HEK293 (cell line): Measurements from ENCODE around the gene LRBA.

ENCODE experiments used
- BCL11A ChIP-seq: fragments of 450-650 bp; formaldehyde crosslinking; IDR thresholded peaks from 2 replicates; pipeline ENCODE4 v1.5.1; 2016; ENCODE audit warnings: low read depth, missing biosample characterization, missing genetic modification characterization
- PRDM1 ChIP-seq: fragments of 450-650 bp; formaldehyde crosslinking; IDR thresholded peaks from 2 replicates; pipeline ENCODE4; 2016; ENCODE audit warnings: missing biosample characterization, missing genetic modification characterization
- ZBTB1 ChIP-seq: fragments of 450-650 bp; formaldehyde crosslinking; IDR thresholded peaks from 2 replicates; pipeline ENCODE4 v1.5.1; 2016; ENCODE audit warnings: missing biosample characterization, missing genetic modification characterization
- ZNF292 ChIP-seq: fragments of 450-650 bp; formaldehyde crosslinking; IDR thresholded peaks from 2 replicates; pipeline ENCODE4 v1.5.1; 2016; ENCODE audit warnings: low read depth, missing biosample characterization, missing genetic modification characterization, borderline replicate concordance
- ZNF621 ChIP-seq: fragments of 450-650 bp; formaldehyde crosslinking; IDR thresholded peaks from 2 replicates; pipeline ENCODE4 v1.5.1; 2017; ENCODE audit warnings: missing biosample characterization, missing genetic modification characterization
- ZNF747 ChIP-seq: fragments of 450-650 bp; formaldehyde crosslinking; IDR thresholded peaks from 2 replicates; pipeline ENCODE4 v1.5.1; 2016; ENCODE audit warnings: missing biosample characterization, missing genetic modification characterization
- ZNF830 ChIP-seq: fragments of 450-650 bp; IDR thresholded peaks from 2 replicates; pipeline ENCODE4 v1.5.0; 2018; ENCODE audit warnings: missing biosample characterization, missing genetic modification characterization, low read depth, mild to moderate bottlenecking, moderate library complexity
- TF ChIP-seq, protein P1 (sequence below): fragments of 450-650 bp; formaldehyde crosslinking; IDR thresholded peaks from 2 replicates; pipeline ENCODE4 v1.5.1; 2017; ENCODE audit warnings: missing biosample characterization, missing genetic modification characterization
- TF ChIP-seq, protein P2 (sequence below): fragments of 450-650 bp; formaldehyde crosslinking; IDR thresholded peaks from 2 replicates; pipeline ENCODE4 v1.5.1; 2016; ENCODE audit warnings: missing biosample characterization, missing genetic modification characterization

DNA sequence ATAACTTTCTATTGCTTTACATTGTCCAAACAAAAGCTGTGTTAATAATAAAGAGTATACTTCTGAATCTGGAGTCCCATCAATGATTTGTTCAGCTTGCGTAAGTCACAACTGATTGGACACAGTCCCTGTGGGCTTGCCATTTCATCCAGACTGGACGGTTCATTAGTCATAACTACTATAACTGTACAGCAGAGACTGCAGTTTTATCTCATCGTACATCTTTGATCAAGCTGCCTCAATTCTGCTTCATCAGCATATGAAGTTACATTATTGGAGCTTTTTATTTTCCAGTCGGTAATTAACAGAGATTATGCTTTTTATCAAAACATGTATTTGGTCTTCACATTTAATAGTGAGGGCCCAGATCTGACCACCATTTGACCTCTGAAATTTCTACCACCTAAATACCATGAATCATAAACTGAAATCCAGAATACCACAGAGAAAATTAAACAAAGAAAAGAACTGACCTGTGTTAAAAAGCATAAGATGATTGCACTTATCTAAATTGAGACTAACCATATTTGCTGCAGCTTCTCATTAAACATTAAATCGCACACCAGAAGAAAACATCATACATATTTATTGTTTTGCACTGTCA lies 445.6 kb downstream of the LRBA start:
- TF ChIP-seq, protein P1, sequence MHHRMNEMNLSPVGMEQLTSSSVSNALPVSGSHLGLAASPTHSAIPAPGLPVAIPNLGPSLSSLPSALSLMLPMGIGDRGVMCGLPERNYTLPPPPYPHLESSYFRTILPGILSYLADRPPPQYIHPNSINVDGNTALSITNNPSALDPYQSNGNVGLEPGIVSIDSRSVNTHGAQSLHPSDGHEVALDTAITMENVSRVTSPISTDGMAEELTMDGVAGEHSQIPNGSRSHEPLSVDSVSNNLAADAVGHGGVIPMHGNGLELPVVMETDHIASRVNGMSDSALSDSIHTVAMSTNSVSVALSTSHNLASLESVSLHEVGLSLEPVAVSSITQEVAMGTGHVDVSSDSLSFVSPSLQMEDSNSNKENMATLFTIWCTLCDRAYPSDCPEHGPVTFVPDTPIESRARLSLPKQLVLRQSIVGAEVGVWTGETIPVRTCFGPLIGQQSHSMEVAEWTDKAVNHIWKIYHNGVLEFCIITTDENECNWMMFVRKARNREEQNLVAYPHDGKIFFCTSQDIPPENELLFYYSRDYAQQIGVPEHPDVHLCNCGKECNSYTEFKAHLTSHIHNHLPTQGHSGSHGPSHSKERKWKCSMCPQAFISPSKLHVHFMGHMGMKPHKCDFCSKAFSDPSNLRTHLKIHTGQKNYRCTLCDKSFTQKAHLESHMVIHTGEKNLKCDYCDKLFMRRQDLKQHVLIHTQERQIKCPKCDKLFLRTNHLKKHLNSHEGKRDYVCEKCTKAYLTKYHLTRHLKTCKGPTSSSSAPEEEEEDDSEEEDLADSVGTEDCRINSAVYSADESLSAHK (tag by site-specific recombination) = no peak
- TF ChIP-seq BCL11A (no peak), ZNF747 (tag by site-specific recombination) (no peak), ZBTB1 (tag by site-specific recombination) (no peak), PRDM1 (no peak), ZNF621 (tag by site-specific recombination) (no peak), ZNF292 (no peak), ZNF830 (no peak)
- TF ChIP-seq, protein P2, sequence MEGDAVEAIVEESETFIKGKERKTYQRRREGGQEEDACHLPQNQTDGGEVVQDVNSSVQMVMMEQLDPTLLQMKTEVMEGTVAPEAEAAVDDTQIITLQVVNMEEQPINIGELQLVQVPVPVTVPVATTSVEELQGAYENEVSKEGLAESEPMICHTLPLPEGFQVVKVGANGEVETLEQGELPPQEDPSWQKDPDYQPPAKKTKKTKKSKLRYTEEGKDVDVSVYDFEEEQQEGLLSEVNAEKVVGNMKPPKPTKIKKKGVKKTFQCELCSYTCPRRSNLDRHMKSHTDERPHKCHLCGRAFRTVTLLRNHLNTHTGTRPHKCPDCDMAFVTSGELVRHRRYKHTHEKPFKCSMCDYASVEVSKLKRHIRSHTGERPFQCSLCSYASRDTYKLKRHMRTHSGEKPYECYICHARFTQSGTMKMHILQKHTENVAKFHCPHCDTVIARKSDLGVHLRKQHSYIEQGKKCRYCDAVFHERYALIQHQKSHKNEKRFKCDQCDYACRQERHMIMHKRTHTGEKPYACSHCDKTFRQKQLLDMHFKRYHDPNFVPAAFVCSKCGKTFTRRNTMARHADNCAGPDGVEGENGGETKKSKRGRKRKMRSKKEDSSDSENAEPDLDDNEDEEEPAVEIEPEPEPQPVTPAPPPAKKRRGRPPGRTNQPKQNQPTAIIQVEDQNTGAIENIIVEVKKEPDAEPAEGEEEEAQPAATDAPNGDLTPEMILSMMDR = no peak
